T-helper 2 cell treated with Interferon-gamma antibody and Interleukin-4, amounts not matched to agents 5 μg/mL and 100 μg/mL, for 36 hours (primary cell): ENCODE data around the gene BAHD1.
A peak's percentile ranks its signal among the peaks of the same experiment; 100 is the strongest.

ENCODE experiments used
- DNase-seq: peaks from one replicate; pipeline ENCODE4 v3.0.0; 2021; ENCODE audit warnings: low spot score
- H3K27ac Mint-ChIP-seq: one replicate; pipeline ENCODE4 v1.8.0; 2021; ENCODE audit warnings: mild to moderate bottlenecking, mixed read lengths
- H3K27me3 Mint-ChIP-seq: one replicate; pipeline ENCODE4 v1.8.0; 2021; ENCODE audit warnings: low read depth, mixed read lengths
- H3K36me3 Mint-ChIP-seq: one replicate; pipeline ENCODE4 v1.8.0; 2021; ENCODE audit warnings: low read depth, mixed read lengths
- H3K4me1 Mint-ChIP-seq: one replicate; pipeline ENCODE4 v1.8.0; 2021; ENCODE audit warnings: low read depth, mixed read lengths
- H3K4me3 Mint-ChIP-seq: one replicate; pipeline ENCODE4 v1.8.0; 2022; ENCODE audit warnings: mild to moderate bottlenecking, moderate library complexity, mixed read lengths
- H3K9me3 Mint-ChIP-seq: one replicate; pipeline ENCODE4 v1.8.0; 2021; ENCODE audit warnings: mixed read lengths

BAHD1 gene

GRCh38 chr15:40440743-40441564, at the start of gene BAHD1:
BAHD1 (plus strand) TSS chr15:40440953; CDS start chr15:40458465, 17,512 bp downstream.
- Mint-ChIP-seq H3K36me3 (peaks cover 9% of the 10 kb centered on the region), H3K27me3 (peaks cover 59% of the 10 kb centered on the region), H3K27ac (peak within 1 kb of the TSS; percentile 76), H3K4me1 (peaks cover 35% of the 10 kb centered on the region), H3K4me3 (peak within 1 kb of the TSS; percentile 93), H3K9me3 (no peaks in the 10 kb centered on the region)
- DNase-seq: peak; percentile 96

- H3K9me3 Mint-ChIP-seq: no peaks in the 10 kb centered on the region
- no peak for DNase-seq
- H3K27ac Mint-ChIP-seq: no peak overlapping the region
- no peaks in the 10 kb centered on the region for H3K27me3 Mint-ChIP-seq
- peaks cover 12% of the 10 kb centered on the region for H3K4me1 Mint-ChIP-seq
- H3K4me3 Mint-ChIP-seq: no peak overlapping the region
- H3K36me3 Mint-ChIP-seq: peaks cover 57% of the 10 kb centered on the region
Measured at GRCh38 chr15:40392986-40393948, 47.5 kb upstream of the BAHD1 start.

GRCh38 chr15:40397688-40398412, 42.9 kb upstream of the BAHD1 start:
- H3K36me3 Mint-ChIP-seq: peaks cover 26% of the 10 kb centered on the region
- H3K4me3 Mint-ChIP-seq: peak overlapping the region; percentile 79
- peaks cover 23% of the 10 kb centered on the region for H3K4me1 Mint-ChIP-seq
- DNase-seq: no peak
- peak overlapping the region; percentile 52 for H3K27ac Mint-ChIP-seq
- no peaks in the 10 kb centered on the region for H3K27me3 Mint-ChIP-seq
- H3K9me3 Mint-ChIP-seq: no peaks in the 10 kb centered on the region

- Mint-ChIP-seq H3K9me3 (no peaks in the 10 kb centered on the region), H3K4me3 (peak overlapping the region; percentile 79), H3K27ac (peak overlapping the region; percentile 52), H3K27me3 (no peaks in the 10 kb centered on the region), H3K4me1 (peaks cover 23% of the 10 kb centered on the region), H3K36me3 (peaks cover 21% of the 10 kb centered on the region)
- peak; percentile 47 for DNase-seq
Measured at GRCh38 chr15:40398413-40398873, 42.3 kb upstream of the BAHD1 start.

- no peak overlapping the region for H3K27ac Mint-ChIP-seq
- H3K27me3 Mint-ChIP-seq: no peaks in the 10 kb centered on the region
- peak overlapping the region; percentile 79 for H3K4me3 Mint-ChIP-seq
- H3K4me1 Mint-ChIP-seq: peaks cover 30% of the 10 kb centered on the region
- peaks cover 16% of the 10 kb centered on the region for H3K36me3 Mint-ChIP-seq
- H3K9me3 Mint-ChIP-seq: no peaks in the 10 kb centered on the region
- DNase-seq: no peak
Measured at GRCh38 chr15:40399370-40399769, 41.4 kb upstream of the BAHD1 start.

- Mint-ChIP-seq H3K27ac (peak within 1 kb of the TSS; percentile 86), H3K4me3 (peak within 1 kb of the TSS; percentile 90), H3K36me3 (peaks cover 31% of the 10 kb centered on the region), H3K27me3 (no peaks in the 10 kb centered on the region), H3K9me3 (no peaks in the 10 kb centered on the region), H3K4me1 (peaks cover 42% of the 10 kb centered on the region)
- peak; percentile 92 for DNase-seq
Measured at GRCh38 chr15:40405501-40406381, 35.0 kb upstream of the BAHD1 start, which contains the start of gene IVD. IVD (plus strand) TSS chr15:40405795; CDS start chr15:40405828, 33 bp downstream.

- Mint-ChIP-seq H3K36me3 (peaks cover 46% of the 10 kb centered on the region), H3K4me3 (peak overlapping the region; percentile 38), H3K4me1 (peaks cover 44% of the 10 kb centered on the region), H3K9me3 (no peaks in the 10 kb centered on the region), H3K27me3 (no peaks in the 10 kb centered on the region), H3K27ac (peak overlapping the region; percentile 1)
- DNase-seq: no peak
Measured at GRCh38 chr15:40407330-40407990, 33.3 kb upstream of the BAHD1 start.

- no peak for DNase-seq
- no peaks in the 10 kb centered on the region for H3K9me3 Mint-ChIP-seq
- peaks cover 36% of the 10 kb centered on the region for H3K4me1 Mint-ChIP-seq
- no peaks in the 10 kb centered on the region for H3K27me3 Mint-ChIP-seq
- H3K4me3 Mint-ChIP-seq: no peak overlapping the region
- peaks cover 54% of the 10 kb centered on the region for H3K36me3 Mint-ChIP-seq
- peak overlapping the region; percentile 67 for H3K27ac Mint-ChIP-seq
Measured at GRCh38 chr15:40409366-40409765, 31.4 kb upstream of the BAHD1 start.

- peak overlapping the region; percentile 13 for H3K27ac Mint-ChIP-seq
- peaks cover 61% of the 10 kb centered on the region for H3K36me3 Mint-ChIP-seq
- H3K9me3 Mint-ChIP-seq: no peaks in the 10 kb centered on the region
- no peak for DNase-seq
- no peak overlapping the region for H3K4me3 Mint-ChIP-seq
- no peaks in the 10 kb centered on the region for H3K27me3 Mint-ChIP-seq
- peaks cover 28% of the 10 kb centered on the region for H3K4me1 Mint-ChIP-seq
Measured at GRCh38 chr15:40410476-40410875, 30.3 kb upstream of the BAHD1 start.

GRCh38 chr15:40412095-40412759, 28.5 kb upstream of the BAHD1 start:
- DNase-seq: no peak
- no peaks in the 10 kb centered on the region for H3K27me3 Mint-ChIP-seq
- no peak overlapping the region for H3K4me3 Mint-ChIP-seq
- no peak overlapping the region for H3K27ac Mint-ChIP-seq
- peaks cover 21% of the 10 kb centered on the region for H3K4me1 Mint-ChIP-seq
- no peaks in the 10 kb centered on the region for H3K9me3 Mint-ChIP-seq
- peaks cover 59% of the 10 kb centered on the region for H3K36me3 Mint-ChIP-seq

GRCh38 chr15:40413036-40413435, 27.7 kb upstream of the BAHD1 start:
- Mint-ChIP-seq H3K27me3 (no peaks in the 10 kb centered on the region), H3K4me1 (peaks cover 13% of the 10 kb centered on the region), H3K9me3 (no peaks in the 10 kb centered on the region), H3K4me3 (no peak overlapping the region), H3K36me3 (peaks cover 60% of the 10 kb centered on the region), H3K27ac (no peak overlapping the region)
- DNase-seq: no peak

GRCh38 chr15:40414816-40415215, 25.9 kb upstream of the BAHD1 start:
- no peaks in the 10 kb centered on the region for H3K27me3 Mint-ChIP-seq
- H3K27ac Mint-ChIP-seq: no peak overlapping the region
- H3K9me3 Mint-ChIP-seq: no peaks in the 10 kb centered on the region
- H3K4me3 Mint-ChIP-seq: no peak overlapping the region
- DNase-seq: no peak
- H3K4me1 Mint-ChIP-seq: peaks cover 2% of the 10 kb centered on the region
- peaks cover 51% of the 10 kb centered on the region for H3K36me3 Mint-ChIP-seq
